ENCODE data around the gene OR6N1. TPM values are rescaled to one million over a fixed set of nuclear protein-coding genes. Genes with fewer than 3 reads are reported as not detected.
A peak's percentile ranks its signal among the peaks of the same experiment; 100 is the strongest.

OR6N1 gene
- not detected for total RNA-seq

DNA sequence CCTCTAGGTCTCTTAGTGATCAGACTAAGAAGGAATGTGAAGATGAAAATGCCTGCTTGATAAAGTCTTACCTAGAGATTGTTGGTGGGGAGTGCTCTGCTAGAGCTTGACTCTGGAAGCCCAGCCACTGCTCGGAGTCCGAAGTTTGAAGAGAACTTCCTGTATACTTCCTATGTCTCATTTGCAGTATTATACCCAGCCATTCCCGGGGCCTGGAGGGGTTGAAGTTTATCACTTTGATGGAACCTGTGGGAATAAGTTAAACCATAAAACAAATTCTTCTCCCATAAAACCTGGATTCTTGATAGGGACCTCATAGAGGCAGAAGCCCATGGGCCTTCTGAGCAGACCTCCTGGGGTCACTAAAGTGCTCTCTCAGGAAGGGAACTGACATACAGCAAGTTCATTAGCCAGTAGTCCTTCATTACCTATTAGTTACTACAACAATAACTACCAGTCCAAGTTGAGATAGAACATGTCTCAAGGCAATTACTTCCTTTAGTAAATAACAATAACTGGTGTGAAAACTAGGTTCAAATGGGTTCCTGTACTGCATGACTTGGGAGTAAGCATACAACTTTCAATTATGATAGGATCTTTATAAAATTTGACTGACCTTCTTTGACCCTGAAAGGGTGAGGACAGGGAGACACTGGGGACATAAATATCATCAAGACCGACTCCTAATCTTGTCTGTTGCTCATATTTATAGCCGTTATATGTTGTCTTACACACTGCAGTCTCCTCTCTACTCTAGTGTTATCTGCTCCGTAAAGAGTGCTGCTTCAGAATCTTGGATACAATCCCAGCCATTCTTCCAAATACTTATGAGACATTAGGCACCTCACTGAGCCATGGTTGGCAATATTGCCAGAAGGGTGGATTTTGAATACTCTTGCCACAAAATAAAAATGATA, at the start of gene OR6N1:
Gene OR6N1 (minus strand): TSS at position 246 of the 917 bp plus-strand sequence. CDS start 5,513 bp downstream, outside the sequence.
- intact Hi-C loops (cut with DNase I): no loop called here
- ATAC-seq (no peak), DNase-seq (ENCODE audit: low spot score) (no peak)

DNA sequence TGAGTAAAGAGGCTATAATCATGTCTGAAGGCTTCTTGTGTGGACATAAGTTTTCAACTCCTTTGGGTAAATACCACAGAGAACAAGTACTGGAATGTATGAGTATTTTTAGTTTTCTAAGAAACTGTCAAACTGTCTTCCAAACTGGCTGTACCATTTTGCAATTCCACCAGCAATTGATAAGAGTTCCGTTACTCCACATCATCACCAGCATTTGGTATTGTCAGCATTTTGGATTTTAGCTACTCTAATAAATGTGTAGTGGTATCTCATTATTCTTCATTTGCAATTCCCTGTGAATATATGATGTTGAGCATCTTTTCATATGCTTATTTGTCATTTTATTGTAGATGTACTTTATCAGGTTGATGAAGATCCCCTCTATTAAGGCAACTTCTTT, 49.7 kb upstream of the OR6N1 start:
- intact Hi-C loops (cut with DNase I): no loop called here
- DNase-seq (ENCODE audit: low spot score): no peak
- no peak for ATAC-seq

- ATAC-seq (no peak), DNase-seq (ENCODE audit: low spot score) (no peak)
- intact Hi-C loops (cut with DNase I): no loop called here
Observed at GRCh38 chr1:158819461-158820443, 47.8 kb upstream of the OR6N1 start.

- DNase-seq (ENCODE audit: low spot score): no peak
- intact Hi-C loops (cut with DNase I): no loop called here
- ATAC-seq: no peak
Observed at GRCh38 chr1:158818975-158819431, 47.0 kb upstream of the OR6N1 start.

DNA sequence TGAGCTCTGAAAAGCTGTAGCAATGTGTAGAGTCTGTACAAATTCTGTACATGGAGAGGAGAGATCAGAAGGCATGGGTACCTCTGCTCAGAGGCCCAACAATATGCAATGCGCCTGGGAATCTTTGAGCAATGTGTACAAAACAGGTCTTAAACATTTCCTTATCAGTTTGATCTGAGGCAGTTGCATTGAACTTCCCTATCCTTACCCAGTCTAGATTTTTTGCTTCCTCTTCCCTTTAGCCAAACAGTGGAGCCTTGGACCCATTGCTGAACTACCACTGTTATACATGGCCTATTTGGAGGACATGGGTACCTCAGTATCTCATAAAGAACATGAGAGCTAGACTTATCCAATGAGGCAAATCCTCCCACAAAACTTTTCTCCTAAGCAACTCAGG, 46.6 kb upstream of the OR6N1 start:
- intact Hi-C loops (cut with DNase I): no loop called here
- no peak for ATAC-seq
- DNase-seq (ENCODE audit: low spot score): no peak

- DNase-seq (ENCODE audit: low spot score) (no peak), ATAC-seq (no peak)
- intact Hi-C loops (cut with DNase I): no loop called here
Observed at GRCh38 chr1:158814970-158815369, 43.0 kb upstream of the OR6N1 start.

GRCh38 chr1:158813164-158813563, 41.2 kb upstream of the OR6N1 start:
- DNase-seq (ENCODE audit: low spot score) (no peak), ATAC-seq (no peak)
- intact Hi-C loops (cut with DNase I): no loop called here

DNA sequence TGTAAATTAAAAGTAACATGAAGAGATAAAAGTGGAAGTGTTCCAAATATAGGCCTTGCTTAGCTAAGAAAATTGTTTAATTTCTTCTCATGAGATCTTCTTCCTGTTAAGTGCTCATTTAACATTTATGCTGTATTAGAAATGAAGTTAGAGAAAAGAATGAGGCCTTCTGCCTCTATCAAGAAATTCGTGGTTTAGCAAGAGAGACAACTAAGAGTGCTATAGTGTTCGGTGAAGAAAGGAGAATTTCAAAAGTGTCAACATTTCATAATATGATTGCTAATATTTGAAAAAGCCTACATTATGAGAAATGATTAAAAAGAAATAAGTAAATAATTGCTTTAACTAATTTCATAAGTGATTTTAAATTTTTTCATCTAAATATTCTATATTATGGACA, 40.3 kb upstream of the OR6N1 start:
- DNase-seq (ENCODE audit: low spot score) (no peak), ATAC-seq (no peak)
- intact Hi-C loops (cut with DNase I): no loop called here

DNA sequence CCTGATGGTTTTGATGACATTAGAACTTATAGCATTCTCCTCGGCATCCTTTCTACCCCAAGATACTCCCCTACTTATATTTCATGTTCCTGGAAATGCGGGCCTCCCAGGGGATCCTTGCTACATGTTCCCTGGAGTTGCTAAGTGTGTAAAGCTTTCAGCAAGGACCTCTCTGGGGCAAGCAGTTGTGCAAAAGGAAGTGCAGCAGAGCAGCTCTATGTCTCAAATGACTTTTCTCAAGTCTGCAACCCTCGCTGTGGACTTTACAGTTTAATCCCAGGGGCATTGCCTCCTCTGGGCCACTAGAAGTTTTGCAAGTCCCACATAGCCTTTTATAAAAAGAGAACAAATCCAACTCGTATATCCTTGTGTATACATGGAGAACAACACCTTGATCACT, 38.3 kb upstream of the OR6N1 start:
- intact Hi-C loops (cut with DNase I): no loop called here
- no peak for ATAC-seq
- no peak for DNase-seq (ENCODE audit: low spot score)

- ATAC-seq (peak; percentile 53), DNase-seq (ENCODE audit: low spot score) (no peak)
- intact Hi-C loops (cut with DNase I): no loop called here
Observed at GRCh38 chr1:158809862-158810261, 37.9 kb upstream of the OR6N1 start.

GRCh38 chr1:158809256-158809655, 37.3 kb upstream of the OR6N1 start:
- intact Hi-C loops (cut with DNase I): no loop called here
- DNase-seq (ENCODE audit: low spot score) (no peak), ATAC-seq (peak; percentile 42)

GRCh38 chr1:158806916-158807536, 35.0 kb upstream of the OR6N1 start:
- ATAC-seq (no peak), DNase-seq (ENCODE audit: low spot score) (no peak)
- intact Hi-C loops (cut with DNase I): no loop called here

- DNase-seq (ENCODE audit: low spot score) (no peak), ATAC-seq (no peak)
- intact Hi-C loops (cut with DNase I): no loop called here
Observed at GRCh38 chr1:158803678-158804077, 31.7 kb upstream of the OR6N1 start.

DNA sequence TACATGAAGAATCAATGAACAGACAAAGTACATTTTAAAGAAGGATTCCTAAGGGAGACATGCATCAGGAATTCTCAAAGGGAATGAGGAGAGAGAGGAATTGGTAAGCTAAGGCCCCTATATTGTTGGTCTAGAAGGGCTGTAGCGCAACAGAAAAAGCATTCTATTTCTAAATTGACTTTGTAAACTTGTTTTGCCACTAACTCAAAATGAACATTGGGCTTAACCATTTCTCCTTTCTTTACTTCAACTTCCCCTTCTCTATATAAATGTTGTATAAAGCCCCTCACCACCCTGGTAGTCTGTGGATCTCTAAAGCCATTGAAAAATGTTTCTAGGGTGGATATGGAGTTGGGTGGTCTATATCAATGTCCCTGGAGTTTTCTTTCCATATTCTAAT, 29.4 kb upstream of the OR6N1 start:
- DNase-seq (ENCODE audit: low spot score): no peak
- no peak for ATAC-seq
- intact Hi-C loops (cut with DNase I): no loop called here

DNA sequence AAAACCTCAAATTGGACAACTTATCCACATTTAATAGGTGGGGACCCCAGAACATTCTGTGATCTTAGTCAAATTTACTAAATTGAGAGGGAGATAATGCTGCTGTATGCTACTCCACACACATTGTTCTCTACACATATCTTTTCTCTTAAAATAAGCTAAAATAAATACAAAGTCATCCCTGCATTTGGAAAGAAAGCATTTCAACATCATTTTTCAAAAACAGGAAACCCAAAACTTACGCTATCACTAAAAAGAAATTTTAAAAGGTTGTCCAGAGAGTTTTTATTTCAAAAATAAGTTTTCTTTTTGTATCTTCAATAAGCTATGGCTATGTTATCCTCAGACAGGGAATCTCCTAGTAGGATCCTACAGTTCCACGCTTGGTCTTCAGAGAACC, 28.5 kb upstream of the OR6N1 start:
- DNase-seq (ENCODE audit: low spot score): no peak
- ATAC-seq: no peak
- intact Hi-C loops (cut with DNase I): no loop called here

DNA sequence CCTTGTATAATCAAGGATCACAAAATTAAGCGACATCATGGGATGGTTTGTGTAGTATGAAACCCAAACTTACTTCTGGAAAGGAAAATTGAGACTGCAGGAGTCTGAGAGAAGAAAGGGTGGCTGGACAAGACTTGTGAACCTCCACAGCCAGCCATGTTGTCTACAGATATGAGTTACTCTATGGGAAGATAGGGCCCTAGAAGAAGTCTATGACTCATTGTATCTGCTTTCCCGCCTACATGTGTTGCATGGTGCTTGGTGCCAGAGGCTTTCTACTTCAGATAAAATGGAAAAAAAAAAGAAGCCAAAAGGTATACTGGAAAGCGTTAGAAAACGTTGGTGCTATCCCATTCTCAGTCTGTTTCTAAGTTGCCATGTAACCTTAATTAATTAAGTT, 27.7 kb upstream of the OR6N1 start:
- ATAC-seq (no peak), DNase-seq (ENCODE audit: low spot score) (no peak)
- intact Hi-C loops (cut with DNase I): no loop called here

- intact Hi-C loops (cut with DNase I): no loop called here
- ATAC-seq (no peak), DNase-seq (ENCODE audit: low spot score) (no peak)
Observed at GRCh38 chr1:158798531-158798930, 26.5 kb upstream of the OR6N1 start.

DNA sequence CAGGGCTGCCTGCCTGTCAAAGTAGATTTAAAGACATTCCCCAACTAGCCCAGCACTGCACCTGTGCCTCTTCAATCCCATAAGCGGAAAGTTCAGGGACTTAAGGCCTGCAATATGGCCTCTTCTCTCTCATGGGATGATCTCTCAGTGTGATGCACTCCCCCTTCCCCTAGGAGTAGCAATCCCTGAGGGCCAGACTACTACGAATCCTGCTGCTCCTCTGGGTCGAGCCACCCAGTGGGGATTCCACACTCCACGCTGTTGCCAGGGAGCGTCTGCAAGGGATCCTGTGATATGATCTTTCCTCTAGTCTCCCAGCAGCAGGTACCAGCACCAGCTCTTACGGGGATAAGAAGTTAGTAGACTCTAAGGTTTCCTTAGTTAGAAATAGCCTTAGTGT, 22.3 kb upstream of the OR6N1 start:
- intact Hi-C loops (cut with DNase I): no loop called here
- DNase-seq (ENCODE audit: low spot score) (no peak), ATAC-seq (no peak)

- DNase-seq (ENCODE audit: low spot score): no peak
- intact Hi-C loops (cut with DNase I): no loop called here
- no peak for ATAC-seq
Observed at GRCh38 chr1:158793604-158794003, 21.6 kb upstream of the OR6N1 start.
